HFFc6 (cell line): Measurements from ENCODE around the gene CHADL. TPM values are rescaled to one million over a fixed set of nuclear protein-coding genes. Genes with fewer than 3 reads are reported as not detected.

ENCODE experiments used
- DNase-seq: peaks from one replicate; pipeline ENCODE4 v3.0.0-alpha.2; 2018
- H3K27ac Mint-ChIP-seq: 2 replicates; pipeline ENCODE4 v1.8.0; 2020; ENCODE audit warnings: mild to moderate bottlenecking, mixed read lengths
- H3K27me3 Mint-ChIP-seq: 2 replicates; pipeline ENCODE4 v1.8.0; 2021; ENCODE audit warnings: mild to moderate bottlenecking, moderate library complexity, mixed read lengths; ENCODE audit not compliant: insufficient read depth
- H3K36me3 Mint-ChIP-seq: 2 replicates; pipeline ENCODE4 v1.8.0; 2021; ENCODE audit warnings: low read depth, mixed read lengths
- H3K4me1 Mint-ChIP-seq: 2 replicates; pipeline ENCODE4 v1.8.0; 2020; ENCODE audit warnings: low read depth, mixed read lengths
- H3K4me3 Mint-ChIP-seq: 2 replicates; pipeline ENCODE4 v1.8.0; 2020; ENCODE audit warnings: mild to moderate bottlenecking, moderate library complexity, mixed read lengths
- H3K9me3 Mint-ChIP-seq: 2 replicates; pipeline ENCODE4 v1.8.0; 2020; ENCODE audit warnings: mild to moderate bottlenecking, mixed read lengths
- total RNA-seq, 6 experiments: library from RNA; stranded (reverse); fragmentation: NEBNext Ultra II Directional; extraction: Animal tissue kit (Norgen Biotek cat#: 25700); gene quantifications; 2 replicates in 1 of 6; 3 replicates in 5 of 6; pipeline ENCODE4 v1.2.3, GENCODE V29; 2021
- TF ChIP-seq, protein P1 (sequence below): fragments of 200-600 bp; sonication (generic); IDR thresholded peaks from 2 replicates; pipeline ENCODE4 v1.5.0; 2021; ENCODE audit warnings: antibody characterized with exemption, mild to moderate bottlenecking

Gene CHADL
- total RNA-seq, 6 experiments from 2014 or later = 0.13 to 0.51 (median 0.45) TPM

GRCh38 chr22:41229730-41230400 lies 10.9 kb downstream of the CHADL start:
- Mint-ChIP-seq H3K36me3 (peaks cover 5% of the 10 kb centered on the region), H3K9me3 (no peaks in the 10 kb centered on the region), H3K4me3 (no peak overlapping the region), H3K27ac (no peak overlapping the region), H3K27me3 (peaks cover 4% of the 10 kb centered on the region; the same call in 1 of the 2 replicates), H3K4me1 (no peaks in the 10 kb centered on the region)
- TF ChIP-seq, protein P1, sequence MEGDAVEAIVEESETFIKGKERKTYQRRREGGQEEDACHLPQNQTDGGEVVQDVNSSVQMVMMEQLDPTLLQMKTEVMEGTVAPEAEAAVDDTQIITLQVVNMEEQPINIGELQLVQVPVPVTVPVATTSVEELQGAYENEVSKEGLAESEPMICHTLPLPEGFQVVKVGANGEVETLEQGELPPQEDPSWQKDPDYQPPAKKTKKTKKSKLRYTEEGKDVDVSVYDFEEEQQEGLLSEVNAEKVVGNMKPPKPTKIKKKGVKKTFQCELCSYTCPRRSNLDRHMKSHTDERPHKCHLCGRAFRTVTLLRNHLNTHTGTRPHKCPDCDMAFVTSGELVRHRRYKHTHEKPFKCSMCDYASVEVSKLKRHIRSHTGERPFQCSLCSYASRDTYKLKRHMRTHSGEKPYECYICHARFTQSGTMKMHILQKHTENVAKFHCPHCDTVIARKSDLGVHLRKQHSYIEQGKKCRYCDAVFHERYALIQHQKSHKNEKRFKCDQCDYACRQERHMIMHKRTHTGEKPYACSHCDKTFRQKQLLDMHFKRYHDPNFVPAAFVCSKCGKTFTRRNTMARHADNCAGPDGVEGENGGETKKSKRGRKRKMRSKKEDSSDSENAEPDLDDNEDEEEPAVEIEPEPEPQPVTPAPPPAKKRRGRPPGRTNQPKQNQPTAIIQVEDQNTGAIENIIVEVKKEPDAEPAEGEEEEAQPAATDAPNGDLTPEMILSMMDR = no peak
- DNase-seq = no peak

DNA sequence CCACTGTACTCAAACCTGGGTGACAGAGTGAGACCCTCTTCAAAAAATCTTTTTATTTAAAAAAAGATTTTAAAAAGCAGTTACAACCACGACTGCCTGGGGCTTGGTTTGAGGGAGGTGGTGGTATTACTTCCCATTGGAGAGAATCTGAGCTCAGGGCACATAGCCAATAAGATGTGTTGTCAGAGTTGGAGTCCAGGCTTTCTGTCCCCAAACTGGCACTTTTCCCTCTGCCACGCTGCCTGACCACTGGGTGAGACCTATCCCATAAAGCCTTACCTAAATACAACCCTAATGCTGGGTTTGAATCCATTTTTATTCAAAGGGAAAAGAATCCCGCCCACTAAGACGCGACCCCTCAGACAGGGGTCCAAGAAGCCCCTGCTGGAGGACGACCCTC lies 11.5 kb downstream of the CHADL start:
- Mint-ChIP-seq H3K4me3 (no peak overlapping the region), H3K27ac (no peak overlapping the region), H3K27me3 (peaks cover 4% of the 10 kb centered on the region; the same call in 1 of the 2 replicates), H3K4me1 (no peaks in the 10 kb centered on the region), H3K36me3 (peaks cover 5% of the 10 kb centered on the region), H3K9me3 (no peaks in the 10 kb centered on the region)
- no peak for DNase-seq
- TF ChIP-seq, protein P1 = no peak

- TF ChIP-seq, protein P1 = no peak
- DNase-seq = no peak
- H3K27ac Mint-ChIP-seq = no peak overlapping the region
- no peaks in the 10 kb centered on the region for H3K9me3 Mint-ChIP-seq
- H3K4me1 Mint-ChIP-seq = no peaks in the 10 kb centered on the region
- peaks cover 12% of the 10 kb centered on the region for H3K36me3 Mint-ChIP-seq
- H3K4me3 Mint-ChIP-seq = no peak overlapping the region
- H3K27me3 Mint-ChIP-seq = no peaks in the 10 kb centered on the region; the same call in 1 of the 2 replicates
Observed at GRCh38 chr22:41226723-41227655, 13.7 kb downstream of the CHADL start.

DNA sequence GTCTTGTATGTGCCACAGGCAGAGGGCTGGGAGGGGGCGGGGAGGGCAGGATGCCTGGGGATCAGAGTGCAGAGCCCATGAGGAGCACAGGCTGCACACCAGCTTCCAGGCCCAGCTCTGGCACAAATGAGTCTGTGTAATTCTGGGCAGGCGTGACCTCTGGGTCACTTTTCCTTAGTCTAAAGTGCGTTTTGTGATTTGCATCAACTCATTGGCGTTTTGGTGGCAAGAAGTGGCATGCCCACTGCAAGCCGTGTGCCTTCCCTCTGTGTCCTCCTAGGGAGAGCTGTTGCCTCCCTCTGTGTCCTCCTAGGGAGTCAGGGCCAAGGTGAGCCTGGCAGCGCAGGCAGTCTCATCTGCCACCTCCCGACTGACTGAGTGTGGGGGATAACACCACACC lies 17.2 kb downstream of the CHADL start:
- DNase-seq = no peak
- TF ChIP-seq, protein P1 = no peak
- H3K27ac Mint-ChIP-seq = no peak overlapping the region
- no peaks in the 10 kb centered on the region for H3K9me3 Mint-ChIP-seq
- H3K27me3 Mint-ChIP-seq = no peaks in the 10 kb centered on the region; the same call in 1 of the 2 replicates
- no peaks in the 10 kb centered on the region for H3K4me1 Mint-ChIP-seq
- H3K4me3 Mint-ChIP-seq = no peak overlapping the region
- H3K36me3 Mint-ChIP-seq = peaks cover 16% of the 10 kb centered on the region

DNA sequence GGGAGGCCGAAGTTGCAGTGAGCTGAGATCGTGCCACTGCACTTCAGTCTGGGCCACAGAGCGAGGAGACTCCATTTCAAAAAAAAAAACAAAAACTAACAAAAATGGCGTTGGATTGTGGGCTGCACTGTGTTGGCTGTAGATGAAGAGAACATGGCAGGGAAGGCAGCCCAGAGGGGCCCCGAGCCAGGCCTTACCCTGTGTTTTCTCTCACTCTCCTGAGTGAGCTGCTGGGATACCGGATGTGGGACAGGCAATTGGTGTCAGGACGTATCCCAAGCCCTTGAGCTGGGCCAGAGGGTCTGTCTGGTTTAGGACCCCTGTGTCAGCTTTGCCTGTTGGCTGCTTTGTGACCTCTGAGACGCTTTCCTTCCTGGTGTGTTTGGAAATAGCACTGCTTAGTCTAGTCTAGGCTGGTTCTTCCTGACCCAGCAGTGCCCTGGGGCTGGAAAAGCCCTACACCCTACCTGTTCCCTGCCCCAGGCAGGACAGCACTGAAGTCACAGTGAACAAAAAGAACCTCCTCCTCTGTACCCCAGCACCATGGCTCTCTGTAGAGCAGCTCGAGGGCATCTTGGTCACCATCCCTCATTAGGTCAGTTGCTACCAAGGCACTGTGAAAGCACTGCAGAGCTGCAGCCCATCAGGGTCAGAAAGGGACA lies 17.8 kb downstream of the CHADL start:
- TF ChIP-seq, protein P1 = no peak
- Mint-ChIP-seq H3K4me1 (peaks cover under 1% of the 10 kb centered on the region; the same call in 1 of the 2 replicates), H3K27me3 (peaks cover 1% of the 10 kb centered on the region; the same call in 1 of the 2 replicates), H3K36me3 (peaks cover 16% of the 10 kb centered on the region), H3K27ac (no peak overlapping the region), H3K4me3 (no peak overlapping the region), H3K9me3 (no peaks in the 10 kb centered on the region)
- DNase-seq = no peak
